Nephron progenitor cell (in vitro differentiated cells): ENCODE results near the gene CIROP.

ENCODE experiments used
- DNase-seq: peaks from one replicate; pipeline ENCODE4 v3.0.0; 2021
- H3K27ac Mint-ChIP-seq: 2 replicates; pipeline ENCODE4 v1.8.0; 2021; ENCODE audit warnings: mild to moderate bottlenecking, moderate library complexity, mixed read lengths
- H3K27me3 Mint-ChIP-seq: 2 replicates; pipeline ENCODE4 v1.8.0; 2021; ENCODE audit warnings: mild to moderate bottlenecking, low read depth, mixed read lengths; ENCODE audit not compliant: poor library complexity
- H3K36me3 Mint-ChIP-seq: 2 replicates; pipeline ENCODE4 v1.8.0; 2021; ENCODE audit warnings: low read depth, mixed read lengths
- H3K4me1 Mint-ChIP-seq: 2 replicates; pipeline ENCODE4 v1.8.0; 2021; ENCODE audit warnings: mixed read lengths
- H3K4me3 Mint-ChIP-seq: 2 replicates; pipeline ENCODE4 v1.8.0; 2021; ENCODE audit warnings: mild to moderate bottlenecking, moderate library complexity, mixed read lengths
- H3K9me3 Mint-ChIP-seq: 2 replicates; pipeline ENCODE4 v1.8.0; 2021; ENCODE audit warnings: mild to moderate bottlenecking, moderate library complexity, mixed read lengths
- TF ChIP-seq, protein P1 (sequence below): fragments of 200-600 bp; sonication (generic); IDR thresholded peaks from 2 replicates; pipeline ENCODE4 v1.5.0; 2021; ENCODE audit warnings: antibody characterized with exemption

The CIROP gene

DNA sequence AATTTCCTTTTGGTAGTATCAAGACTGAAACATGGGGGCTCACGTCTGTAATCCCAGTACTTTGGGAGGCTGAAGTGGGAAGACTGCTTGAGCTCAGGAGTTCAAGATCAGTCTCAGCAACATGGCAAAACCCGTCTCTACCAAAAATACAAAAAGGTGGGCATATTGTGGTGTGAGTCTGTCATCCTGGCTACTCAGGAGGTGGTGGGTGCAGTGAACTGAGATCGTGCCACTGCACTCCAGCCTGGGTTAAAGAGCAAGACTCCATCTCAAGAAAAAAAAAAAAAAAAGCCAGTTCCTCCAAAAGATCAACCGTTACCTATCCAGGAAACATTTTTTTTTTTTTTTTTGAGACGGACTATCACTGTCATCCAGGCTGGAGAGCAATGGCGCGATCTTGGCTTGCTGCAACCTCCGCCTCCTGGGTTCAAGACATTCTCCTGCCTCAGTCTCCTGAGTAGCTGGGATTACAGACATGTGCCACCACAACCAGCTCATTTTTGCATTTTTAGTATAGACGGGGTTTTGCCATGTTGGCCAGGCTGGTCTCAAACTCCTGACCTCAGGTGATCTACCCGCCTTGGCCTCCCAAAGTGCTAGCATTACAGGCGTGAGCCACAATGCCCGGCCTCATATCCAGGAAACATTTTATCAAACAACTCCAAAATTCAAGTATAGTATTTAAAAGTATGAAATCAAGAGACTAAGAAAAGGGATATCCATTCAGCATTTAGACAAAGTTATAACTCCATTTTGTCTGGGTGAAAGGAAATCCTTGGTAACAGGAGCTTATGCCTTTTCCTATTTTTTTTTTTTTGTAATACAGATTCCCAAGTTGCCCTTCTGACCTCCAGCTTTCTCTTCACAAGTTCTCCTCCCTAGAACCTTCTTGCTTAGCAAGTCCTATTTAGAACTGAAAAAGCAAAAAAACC is 13.2 kb downstream of the CIROP start:
- Mint-ChIP-seq H3K36me3 (peaks cover 42% of the 10 kb centered on the region), H3K27ac (no peak overlapping the region), H3K4me3 (no peak overlapping the region), H3K27me3 (no peaks in the 10 kb centered on the region), H3K4me1 (peaks cover 6% of the 10 kb centered on the region), H3K9me3 (no peaks in the 10 kb centered on the region)
- no peak for DNase-seq
- TF ChIP-seq, protein P1, sequence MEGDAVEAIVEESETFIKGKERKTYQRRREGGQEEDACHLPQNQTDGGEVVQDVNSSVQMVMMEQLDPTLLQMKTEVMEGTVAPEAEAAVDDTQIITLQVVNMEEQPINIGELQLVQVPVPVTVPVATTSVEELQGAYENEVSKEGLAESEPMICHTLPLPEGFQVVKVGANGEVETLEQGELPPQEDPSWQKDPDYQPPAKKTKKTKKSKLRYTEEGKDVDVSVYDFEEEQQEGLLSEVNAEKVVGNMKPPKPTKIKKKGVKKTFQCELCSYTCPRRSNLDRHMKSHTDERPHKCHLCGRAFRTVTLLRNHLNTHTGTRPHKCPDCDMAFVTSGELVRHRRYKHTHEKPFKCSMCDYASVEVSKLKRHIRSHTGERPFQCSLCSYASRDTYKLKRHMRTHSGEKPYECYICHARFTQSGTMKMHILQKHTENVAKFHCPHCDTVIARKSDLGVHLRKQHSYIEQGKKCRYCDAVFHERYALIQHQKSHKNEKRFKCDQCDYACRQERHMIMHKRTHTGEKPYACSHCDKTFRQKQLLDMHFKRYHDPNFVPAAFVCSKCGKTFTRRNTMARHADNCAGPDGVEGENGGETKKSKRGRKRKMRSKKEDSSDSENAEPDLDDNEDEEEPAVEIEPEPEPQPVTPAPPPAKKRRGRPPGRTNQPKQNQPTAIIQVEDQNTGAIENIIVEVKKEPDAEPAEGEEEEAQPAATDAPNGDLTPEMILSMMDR: no peak

DNA sequence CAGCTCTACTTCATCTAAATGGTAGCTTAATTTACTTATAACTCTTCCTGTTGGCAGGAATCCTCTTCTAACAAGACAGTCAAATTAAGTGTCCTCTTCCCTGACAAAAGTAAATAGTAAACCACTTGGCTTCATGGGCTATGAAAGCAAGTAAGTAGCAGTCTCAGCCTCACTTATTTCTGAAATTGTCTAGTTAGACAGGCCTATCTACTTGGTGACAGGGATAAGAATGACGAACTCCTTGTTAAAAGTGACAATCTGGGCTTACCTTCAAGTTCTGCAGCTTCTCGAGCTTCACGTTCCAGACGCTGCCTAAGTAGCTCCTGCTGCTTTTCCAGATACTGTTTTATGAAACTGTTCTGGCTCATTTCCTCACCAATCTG is 14.5 kb downstream of the CIROP start:
- Mint-ChIP-seq H3K4me1 (peaks cover 6% of the 10 kb centered on the region), H3K9me3 (no peaks in the 10 kb centered on the region), H3K36me3 (peaks cover 54% of the 10 kb centered on the region), H3K27ac (no peak overlapping the region), H3K27me3 (no peaks in the 10 kb centered on the region), H3K4me3 (no peak overlapping the region)
- TF ChIP-seq, protein P1: no peak
- DNase-seq: no peak

DNA sequence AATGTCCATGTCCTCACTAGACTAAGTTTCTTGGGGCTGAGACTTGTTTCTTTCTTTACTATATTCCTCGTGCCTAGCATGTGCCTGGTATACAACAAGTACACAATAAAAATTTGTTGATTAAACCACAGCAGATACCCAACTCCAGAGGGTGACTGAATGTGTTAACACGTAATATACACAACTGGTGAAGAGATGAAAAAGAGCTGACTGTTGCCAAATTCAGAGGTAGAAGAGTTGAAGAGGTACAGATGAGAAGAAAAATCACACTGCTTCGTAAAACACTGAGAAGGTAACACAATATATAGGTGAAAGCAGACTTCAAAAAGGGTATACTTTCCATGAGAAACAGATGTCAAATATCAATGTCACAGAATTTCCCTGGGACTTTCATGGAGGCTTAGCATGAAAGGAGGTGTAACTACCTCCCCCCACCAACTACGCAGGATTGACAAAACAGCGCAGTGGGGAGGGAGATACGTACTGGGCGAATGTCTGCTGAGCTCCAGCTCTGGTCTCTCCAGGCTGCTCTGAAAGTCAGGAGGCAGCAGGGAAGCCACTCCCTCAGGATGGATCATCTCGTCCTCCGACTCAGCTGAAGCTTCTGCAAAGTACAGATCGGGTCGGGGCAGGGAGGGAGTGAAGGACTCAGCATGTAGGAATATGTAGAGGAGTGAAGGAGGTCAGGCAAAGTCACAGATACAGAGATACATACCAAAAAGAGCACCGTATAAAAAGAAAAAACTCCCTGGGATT is 15.1 kb downstream of the CIROP start:
- no peak for DNase-seq
- Mint-ChIP-seq H3K27me3 (no peaks in the 10 kb centered on the region), H3K27ac (peak overlapping the region; percentile 6), H3K4me1 (peaks cover 6% of the 10 kb centered on the region), H3K9me3 (no peaks in the 10 kb centered on the region), H3K36me3 (peaks cover 60% of the 10 kb centered on the region), H3K4me3 (no peak overlapping the region)
- TF ChIP-seq, protein P1: no peak

DNA sequence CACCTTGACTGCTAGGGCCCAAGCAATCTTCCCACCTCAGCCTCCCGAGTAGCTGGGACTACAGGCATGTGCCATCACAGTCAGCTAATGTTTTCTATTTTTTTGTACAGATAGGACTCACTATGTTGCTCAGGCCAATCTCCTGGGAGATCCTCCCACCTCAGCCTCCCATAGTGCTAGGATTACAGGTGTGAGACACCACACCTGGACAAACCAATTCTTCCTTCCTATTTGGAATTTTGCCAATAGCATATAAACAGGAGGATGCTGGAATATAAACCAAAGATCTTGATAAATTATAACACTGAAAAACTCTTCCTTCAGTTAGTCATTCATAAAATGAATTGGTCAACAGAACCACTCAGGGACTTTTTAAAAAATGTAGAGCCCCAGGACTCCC is 18.2 kb downstream of the CIROP start:
- Mint-ChIP-seq H3K36me3 (peaks cover 71% of the 10 kb centered on the region), H3K4me3 (no peak overlapping the region), H3K27me3 (no peaks in the 10 kb centered on the region), H3K4me1 (no peaks in the 10 kb centered on the region), H3K9me3 (no peaks in the 10 kb centered on the region), H3K27ac (no peak overlapping the region)
- TF ChIP-seq, protein P1: no peak
- DNase-seq: no peak

DNA sequence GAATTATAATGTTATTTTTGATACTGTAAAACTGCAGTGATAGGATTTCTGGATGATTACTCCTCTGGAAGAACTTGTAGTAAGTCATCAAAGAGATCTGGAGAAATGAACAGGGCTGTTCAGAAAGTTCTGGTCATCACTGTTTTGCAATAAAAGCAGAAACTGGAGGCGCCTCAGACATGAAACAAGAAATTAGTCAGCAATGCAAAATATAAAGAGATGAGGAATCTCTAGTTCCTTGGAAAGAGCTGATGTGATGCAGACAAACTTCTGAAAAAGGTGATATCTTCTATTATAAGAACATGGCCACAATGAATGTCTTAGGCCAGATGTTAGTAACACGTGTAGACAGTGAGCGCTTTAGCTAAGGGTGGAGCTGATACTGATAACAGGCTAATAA is 19.3 kb downstream of the CIROP start:
- Mint-ChIP-seq H3K27me3 (no peaks in the 10 kb centered on the region), H3K4me1 (no peaks in the 10 kb centered on the region), H3K27ac (peak overlapping the region; percentile 31), H3K36me3 (peaks cover 78% of the 10 kb centered on the region), H3K9me3 (no peaks in the 10 kb centered on the region), H3K4me3 (no peak overlapping the region)
- DNase-seq: no peak
- TF ChIP-seq, protein P1: no peak
